CD8-positive, alpha-beta memory T cell (primary cell): ENCODE results near the gene CTNND2. TPM values are rescaled to one million over a fixed set of nuclear protein-coding genes. Genes with fewer than 3 reads are reported as not detected.
"Not testable (repeated sequence)": the region's sequence is repeated elsewhere in the genome, so short reads cannot be mapped to it uniquely, and the experiment has no call there.

Experiments
- CTCF ChIA-PET: fragments of 350-600 bp; sonication (Branson Sonifier 250); formaldehyde crosslinking; loops from one replicate; lab custom pipeline; 2021; ENCODE audit warnings: antibody characterized with exemption; lab: Charles Lee
- POLR2A ChIA-PET: fragments of 350-600 bp; sonication (Branson Sonifier 250); formaldehyde crosslinking; loops from one replicate; lab custom pipeline; 2021; ENCODE audit warnings: antibody characterized with exemption; lab: Charles Lee
- DNase-seq, 5 donors: peaks; one replicate each; pipeline versions ENCODE4 v3.0.0 to v3.0.0-alpha.2; 2020 to 2022; ENCODE audit warnings: mixed read lengths in 1 of 5
- H3K27ac ChIP-seq: one replicate; pipeline ENCODE4 v1.7.0; 2013; ENCODE audit warnings: low read depth, mild to moderate bottlenecking, low read length, moderate library complexity
- H3K27me3 ChIP-seq: 2 replicates; pipeline ENCODE4 v1.7.0; 2013; ENCODE audit warnings: low read length, mild to moderate bottlenecking; ENCODE audit not compliant: insufficient read depth, poor library complexity, severe bottlenecking
- H3K36me3 ChIP-seq: 2 replicates; pipeline ENCODE4 v1.7.0; 2013; ENCODE audit warnings: mild to moderate bottlenecking, low read length, moderate library complexity; ENCODE audit not compliant: insufficient read depth
- H3K4me1 ChIP-seq: 2 replicates; pipeline ENCODE4 v1.7.0; 2013; ENCODE audit warnings: mild to moderate bottlenecking, low read length, moderate library complexity; ENCODE audit not compliant: insufficient read depth
- H3K4me3 ChIP-seq: 2 replicates; pipeline ENCODE4 v1.7.0; 2013; ENCODE audit warnings: mild to moderate bottlenecking, low read length
- H3K9me3 ChIP-seq: 2 replicates; pipeline ENCODE4 v1.7.0; 2013; ENCODE audit warnings: mild to moderate bottlenecking, low read length
- H3K27ac Mint-ChIP-seq, 8 donors: one replicate each; pipeline ENCODE4 v1.8.0; 2020 to 2021; ENCODE audit warnings: mixed read lengths in 8 of 8, mild to moderate bottlenecking in 6 of 8, inconsistent platforms in 3 of 8, moderate library complexity in 3 of 8
- H3K27me3 Mint-ChIP-seq, 2 donors: one replicate each; pipeline ENCODE4 v1.8.0; 2020 to 2021; ENCODE audit warnings: mixed read lengths in 2 of 2, mild to moderate bottlenecking in 1 of 2, moderate library complexity in 1 of 2
- H3K36me3 Mint-ChIP-seq, 3 donors: one replicate each; pipeline ENCODE4 v1.8.0; 2020 to 2021; ENCODE audit warnings: mixed read lengths in 3 of 3, inconsistent platforms in 1 of 3, mild to moderate bottlenecking in 1 of 3
- H3K4me1 Mint-ChIP-seq, 3 donors: one replicate each; pipeline ENCODE4 v1.8.0; 2020 to 2021; ENCODE audit warnings: mixed read lengths in 3 of 3, inconsistent platforms in 1 of 3, mild to moderate bottlenecking in 1 of 3
- H3K4me3 Mint-ChIP-seq, 7 donors: one replicate each; pipeline ENCODE4 v1.8.0; 2020 to 2021; ENCODE audit warnings: mixed read lengths in 7 of 7, mild to moderate bottlenecking in 6 of 7, moderate library complexity in 4 of 7, inconsistent platforms in 2 of 7
- H3K9me3 Mint-ChIP-seq, 5 donors: one replicate each; pipeline ENCODE4 v1.8.0; 2020 to 2022; ENCODE audit warnings: mixed read lengths in 5 of 5, mild to moderate bottlenecking in 3 of 5, moderate library complexity in 2 of 5, inconsistent platforms in 1 of 5
- polyA plus RNA-seq: library from polyadenylated mRNA; unstranded; fragments of 300-500 nt; fragmentation: Illumina TruSeq; gene quantifications from one replicate; pipeline ENCODE4 v1.2.3, GENCODE V29; 2021
- total RNA-seq, 2 experiments: library from RNA; stranded (reverse); gene quantifications; one replicate each; pipeline ENCODE4 v1.2.3, GENCODE V29; 2021

CTNND2 gene
- total and polyA plus RNA-seq, 3 experiments from 2014 or later: not detected

- ChIA-PET CTCF (no interaction called here), POLR2A (no interaction called here)
- Mint-ChIP-seq H3K36me3 (peaks cover 0 to 3% (median 0%) of the 10 kb centered on the region in 3 donors), H3K27ac (peak overlapping the region in 1 of 8 donors; percentile 38), H3K9me3 (peaks cover 5 to 33% (median 17%) of the 10 kb centered on the region in 5 donors), H3K27me3 (no peaks in the 10 kb centered on the region), H3K4me1 (no peaks in the 10 kb centered on the region), H3K4me3 (no peak overlapping the region)
- Histone ChIP-seq H3K27me3 (no peaks in the 10 kb centered on the region), H3K4me1 (no peaks in the 10 kb centered on the region), H3K4me3 (no peak overlapping the region), H3K36me3 (no peaks in the 10 kb centered on the region), H3K9me3 (no peaks in the 10 kb centered on the region), H3K27ac (no peak overlapping the region)
- DNase-seq: no peak
These were observed 488.5 kb downstream of the CTNND2 start for GRCh38 chr5:11415751-11416150.

- H3K36me3 Mint-ChIP-seq: not testable (repeated sequence)
These were observed 489.5 kb downstream of the CTNND2 start for GRCh38 chr5:11414732-11415131.

GRCh38 chr5:11411621-11412020 is 492.6 kb downstream of the CTNND2 start:
- Mint-ChIP-seq H3K4me1 (no peaks in the 10 kb centered on the region), H3K27ac (no peak overlapping the region), H3K27me3 (no peaks in the 10 kb centered on the region), H3K36me3 (no peaks in the 10 kb centered on the region), H3K4me3 (no peak overlapping the region), H3K9me3 (peaks cover 5 to 16% (median 9%) of the 10 kb centered on the region in 5 donors)
- ChIA-PET POLR2A (no interaction called here), CTCF (no interaction called here)
- H3K27ac ChIP-seq: no peak overlapping the region
- no peaks in the 10 kb centered on the region for H3K4me1 ChIP-seq
- H3K4me3 ChIP-seq: no peak overlapping the region
- no peaks in the 10 kb centered on the region for H3K36me3 ChIP-seq
- no peaks in the 10 kb centered on the region for H3K9me3 ChIP-seq
- no peaks in the 10 kb centered on the region for H3K27me3 ChIP-seq
- DNase-seq: no peak

More at GRCh38 chr5:11414732-11415131, 489.5 kb downstream of the CTNND2 start:
- DNase-seq, H3K27ac ChIP-seq, H3K4me3 Mint-ChIP-seq, H3K4me3 ChIP-seq, H3K4me1 Mint-ChIP-seq, H3K27me3 Mint-ChIP-seq, H3K9me3 ChIP-seq, POLR2A ChIA-PET, H3K4me1 ChIP-seq, CTCF ChIA-PET, H3K27me3 ChIP-seq, H3K36me3 ChIP-seq: not testable (repeated sequence)
- Mint-ChIP-seq H3K27ac (peak overlapping the region in 1 of 8 donors; percentile 21), H3K9me3 (peaks cover 5 to 33% (median 17%) of the 10 kb centered on the region in 5 donors)

- Mint-ChIP-seq H3K9me3 (peaks cover 0 to 7% (median 2%) of the 10 kb centered on the region in 5 donors), H3K27me3 (no peaks in the 10 kb centered on the region), H3K36me3 (no peaks in the 10 kb centered on the region), H3K4me3 (no peak overlapping the region), H3K4me1 (no peaks in the 10 kb centered on the region), H3K27ac (no peak overlapping the region)
- H3K4me1 ChIP-seq: no peaks in the 10 kb centered on the region
- H3K9me3 ChIP-seq: no peaks in the 10 kb centered on the region
- no peak overlapping the region for H3K4me3 ChIP-seq
- H3K27me3 ChIP-seq: no peaks in the 10 kb centered on the region
- H3K36me3 ChIP-seq: no peaks in the 10 kb centered on the region
- POLR2A ChIA-PET: no interaction called here
- CTCF ChIA-PET: no interaction called here
- no peak for DNase-seq
- no peak overlapping the region for H3K27ac ChIP-seq
These were observed 496.6 kb downstream of the CTNND2 start for GRCh38 chr5:11407556-11408145.

- Histone ChIP-seq H3K27ac (no peak overlapping the region), H3K27me3 (no peaks in the 10 kb centered on the region), H3K4me3 (no peak overlapping the region), H3K9me3 (no peaks in the 10 kb centered on the region), H3K4me1 (no peaks in the 10 kb centered on the region), H3K36me3 (no peaks in the 10 kb centered on the region)
- Mint-ChIP-seq H3K9me3 (peaks cover 0 to 4% (median 2%) of the 10 kb centered on the region in 5 donors), H3K4me3 (no peak overlapping the region), H3K36me3 (no peaks in the 10 kb centered on the region), H3K27ac (no peak overlapping the region), H3K4me1 (no peaks in the 10 kb centered on the region), H3K27me3 (no peaks in the 10 kb centered on the region)
- POLR2A ChIA-PET: no interaction called here
- no peak for DNase-seq
- CTCF ChIA-PET: no interaction called here
These were observed 503.9 kb downstream of the CTNND2 start for GRCh38 chr5:11400316-11400715.

- no peaks in the 10 kb centered on the region for H3K27me3 ChIP-seq
- H3K36me3 ChIP-seq: no peaks in the 10 kb centered on the region
- no peaks in the 10 kb centered on the region for H3K36me3 Mint-ChIP-seq
- DNase-seq: no peak
- peaks cover 0 to 4% (median 0%) of the 10 kb centered on the region in 5 donors for H3K9me3 Mint-ChIP-seq
- H3K4me3 Mint-ChIP-seq: no peak overlapping the region
- H3K4me1 ChIP-seq: no peaks in the 10 kb centered on the region
- H3K4me1 Mint-ChIP-seq: no peaks in the 10 kb centered on the region
- H3K27ac ChIP-seq: no peak overlapping the region
- ChIA-PET POLR2A (no interaction called here), CTCF (no interaction called here)
- no peak overlapping the region for H3K27ac Mint-ChIP-seq
- no peak overlapping the region for H3K4me3 ChIP-seq
- no peaks in the 10 kb centered on the region for H3K27me3 Mint-ChIP-seq
- no peaks in the 10 kb centered on the region for H3K9me3 ChIP-seq
These were observed 505.5 kb downstream of the CTNND2 start for GRCh38 chr5:11398728-11399127.

GRCh38 chr5:11397549-11397948 is 506.7 kb downstream of the CTNND2 start:
- no peaks in the 10 kb centered on the region for H3K9me3 ChIP-seq
- Mint-ChIP-seq H3K4me3 (no peak overlapping the region), H3K27ac (no peak overlapping the region), H3K4me1 (no peaks in the 10 kb centered on the region), H3K9me3 (peaks cover 0 to 4% (median 0%) of the 10 kb centered on the region in 5 donors), H3K36me3 (peaks cover 0 to 2% (median 0%) of the 10 kb centered on the region in 3 donors), H3K27me3 (no peaks in the 10 kb centered on the region)
- ChIA-PET CTCF (no interaction called here), POLR2A (no interaction called here)
- no peaks in the 10 kb centered on the region for H3K27me3 ChIP-seq
- H3K4me1 ChIP-seq: no peaks in the 10 kb centered on the region
- H3K27ac ChIP-seq: no peak overlapping the region
- no peak for DNase-seq
- no peak overlapping the region for H3K4me3 ChIP-seq
- H3K36me3 ChIP-seq: no peaks in the 10 kb centered on the region

- peaks cover 0 to 2% (median 0%) of the 10 kb centered on the region in 3 donors for H3K36me3 Mint-ChIP-seq
- Histone ChIP-seq H3K36me3 (no peaks in the 10 kb centered on the region), H3K9me3 (no peaks in the 10 kb centered on the region), H3K4me1 (no peaks in the 10 kb centered on the region), H3K27me3 (no peaks in the 10 kb centered on the region), H3K4me3 (no peak overlapping the region), H3K27ac (no peak overlapping the region)
- no peak overlapping the region for H3K27ac Mint-ChIP-seq
- ChIA-PET POLR2A (no interaction called here), CTCF (no interaction called here)
- H3K9me3 Mint-ChIP-seq: peaks cover 0 to 4% (median 0%) of the 10 kb centered on the region in 5 donors
- DNase-seq: no peak
- H3K27me3 Mint-ChIP-seq: no peaks in the 10 kb centered on the region
- H3K4me1 Mint-ChIP-seq: no peaks in the 10 kb centered on the region
- H3K4me3 Mint-ChIP-seq: no peak overlapping the region
These were observed 507.3 kb downstream of the CTNND2 start for GRCh38 chr5:11396917-11397316.
